OCI-LY3 (cell line): ENCODE results near the gene TACC2.

ENCODE experiments used
- H2AFZ ChIP-seq: fragments of 200-600, 300-600 bp; shearing (Covaris generic); 2 replicates; pipeline ENCODE4 v1.6.0; 2014; ENCODE audit warnings: antibody characterized with exemption, low read depth, low read length
- H3K27ac ChIP-seq: fragments of 200-600, 300-600 bp; sonication (generic); 2 replicates; pipeline ENCODE4 v1.5.1; 2014; ENCODE audit warnings: mild to moderate bottlenecking, low read length, moderate library complexity, mixed read lengths
- H3K27me3 ChIP-seq: fragments of 200-600, 300-600 bp; sonication (generic); 2 replicates; pipeline ENCODE4 v1.6.1; 2014; ENCODE audit warnings: low read depth, low read length, mixed read lengths
- H3K36me3 ChIP-seq: fragments of 200-600, 300-600 bp; sonication (generic); replicated peaks from 2 replicates; pipeline ENCODE3; 2014; ENCODE audit warnings: low read depth, low read length, mixed read lengths
- H3K4me1 ChIP-seq: fragments of 300-600, 200-600 bp; sonication (generic); 2 replicates; pipeline ENCODE4 v1.6.1; 2014; ENCODE audit warnings: low read length, mixed read lengths
- H3K4me2 ChIP-seq: fragments of 200-600, 300-600 bp; sonication (generic); 2 replicates; pipeline ENCODE4 v1.6.1; 2014; ENCODE audit warnings: low read length, mixed read lengths
- H3K4me3 ChIP-seq: fragments of 300-600, 200-600 bp; sonication (generic); 2 replicates; pipeline ENCODE4 v1.5.1; 2014; ENCODE audit warnings: antibody characterized with exemption, mild to moderate bottlenecking, low read length, moderate library complexity
- H3K79me2 ChIP-seq: fragments of 300-600, 200-600 bp; shearing (Covaris generic); 2 replicates; pipeline ENCODE4 v1.6.1; 2014; ENCODE audit warnings: mild to moderate bottlenecking, low read length, mixed read lengths
- H3K9ac ChIP-seq: fragments of 300-600, 200-600 bp; shearing (Covaris generic); 2 replicates; pipeline ENCODE4 v1.6.0; 2014; ENCODE audit warnings: mild to moderate bottlenecking, low read length, moderate library complexity
- H3K9me3 ChIP-seq: fragments of 200-600, 300-600 bp; shearing (Covaris generic); 2 replicates; pipeline ENCODE4 v1.6.1; 2014; ENCODE audit warnings: low read length, mixed read lengths; ENCODE audit not compliant: insufficient read depth
- H4K20me1 ChIP-seq: fragments of 200-600, 300-600 bp; sonication (generic); 2 replicates; pipeline ENCODE4 v1.6.1; 2016; ENCODE audit warnings: low read length, mixed read lengths; ENCODE audit not compliant: insufficient read depth
- EZH2phosphoT487 ChIP-seq: fragments of 200-600 bp; shearing (Covaris generic); IDR thresholded peaks from 2 replicates; pipeline ENCODE4 v1.6.1; 2018; ENCODE audit warnings: antibody characterized with exemption, mixed run types, low read depth
- TF ChIP-seq, protein P1 (sequence below): fragments of 200-600, 300-600 bp; sonication (generic); IDR thresholded peaks from 2 replicates; pipeline ENCODE4 v1.5.1; 2014; ENCODE audit warnings: antibody characterized with exemption, low read length, low read depth

Gene TACC2

DNA sequence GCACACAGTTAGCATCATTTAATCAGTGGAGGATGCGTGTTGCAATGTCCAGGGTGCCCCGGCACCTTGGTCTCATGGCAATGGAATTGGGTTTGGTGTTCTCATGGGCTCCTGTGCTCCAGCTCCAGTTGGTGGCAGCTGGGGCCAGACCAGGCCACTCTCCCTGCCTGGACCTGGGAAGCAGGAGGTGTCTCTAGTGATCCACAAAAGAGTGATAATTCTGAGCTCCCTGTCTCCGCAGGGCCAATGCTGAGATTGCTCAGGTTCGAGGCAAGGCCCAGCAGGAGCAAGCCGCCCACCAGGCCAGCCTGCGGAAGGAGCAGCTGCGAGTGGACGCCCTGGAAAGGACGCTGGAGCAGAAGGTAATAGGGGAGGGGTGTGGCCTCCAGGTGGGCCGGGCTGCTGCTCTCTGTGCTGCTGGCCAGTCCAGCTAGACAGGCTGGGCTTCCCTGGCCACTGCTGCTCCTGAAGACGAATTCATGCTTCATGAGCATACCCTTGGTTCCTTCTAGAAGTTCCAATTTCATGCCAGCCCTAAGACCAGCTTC, 260.4 kb downstream of the TACC2 start:
- no peaks in the 10 kb centered on the region for H3K36me3 ChIP-seq
- no peaks in the 10 kb centered on the region for H3K4me1 ChIP-seq
- TF ChIP-seq EZH2phosphoT487 = no peak
- TF ChIP-seq, protein P1, sequence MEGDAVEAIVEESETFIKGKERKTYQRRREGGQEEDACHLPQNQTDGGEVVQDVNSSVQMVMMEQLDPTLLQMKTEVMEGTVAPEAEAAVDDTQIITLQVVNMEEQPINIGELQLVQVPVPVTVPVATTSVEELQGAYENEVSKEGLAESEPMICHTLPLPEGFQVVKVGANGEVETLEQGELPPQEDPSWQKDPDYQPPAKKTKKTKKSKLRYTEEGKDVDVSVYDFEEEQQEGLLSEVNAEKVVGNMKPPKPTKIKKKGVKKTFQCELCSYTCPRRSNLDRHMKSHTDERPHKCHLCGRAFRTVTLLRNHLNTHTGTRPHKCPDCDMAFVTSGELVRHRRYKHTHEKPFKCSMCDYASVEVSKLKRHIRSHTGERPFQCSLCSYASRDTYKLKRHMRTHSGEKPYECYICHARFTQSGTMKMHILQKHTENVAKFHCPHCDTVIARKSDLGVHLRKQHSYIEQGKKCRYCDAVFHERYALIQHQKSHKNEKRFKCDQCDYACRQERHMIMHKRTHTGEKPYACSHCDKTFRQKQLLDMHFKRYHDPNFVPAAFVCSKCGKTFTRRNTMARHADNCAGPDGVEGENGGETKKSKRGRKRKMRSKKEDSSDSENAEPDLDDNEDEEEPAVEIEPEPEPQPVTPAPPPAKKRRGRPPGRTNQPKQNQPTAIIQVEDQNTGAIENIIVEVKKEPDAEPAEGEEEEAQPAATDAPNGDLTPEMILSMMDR = no peak
- H2AFZ ChIP-seq = no peak overlapping the region
- no peaks in the 10 kb centered on the region for H3K79me2 ChIP-seq
- H3K4me3 ChIP-seq = no peak overlapping the region
- H3K4me2 ChIP-seq = no peak overlapping the region
- no peaks in the 10 kb centered on the region for H4K20me1 ChIP-seq
- peaks cover 6% of the 10 kb centered on the region; the same call in 1 of the 2 replicates for H3K27me3 ChIP-seq
- H3K27ac ChIP-seq = no peak overlapping the region
- H3K9me3 ChIP-seq = no peaks in the 10 kb centered on the region
- no peak overlapping the region for H3K9ac ChIP-seq

DNA sequence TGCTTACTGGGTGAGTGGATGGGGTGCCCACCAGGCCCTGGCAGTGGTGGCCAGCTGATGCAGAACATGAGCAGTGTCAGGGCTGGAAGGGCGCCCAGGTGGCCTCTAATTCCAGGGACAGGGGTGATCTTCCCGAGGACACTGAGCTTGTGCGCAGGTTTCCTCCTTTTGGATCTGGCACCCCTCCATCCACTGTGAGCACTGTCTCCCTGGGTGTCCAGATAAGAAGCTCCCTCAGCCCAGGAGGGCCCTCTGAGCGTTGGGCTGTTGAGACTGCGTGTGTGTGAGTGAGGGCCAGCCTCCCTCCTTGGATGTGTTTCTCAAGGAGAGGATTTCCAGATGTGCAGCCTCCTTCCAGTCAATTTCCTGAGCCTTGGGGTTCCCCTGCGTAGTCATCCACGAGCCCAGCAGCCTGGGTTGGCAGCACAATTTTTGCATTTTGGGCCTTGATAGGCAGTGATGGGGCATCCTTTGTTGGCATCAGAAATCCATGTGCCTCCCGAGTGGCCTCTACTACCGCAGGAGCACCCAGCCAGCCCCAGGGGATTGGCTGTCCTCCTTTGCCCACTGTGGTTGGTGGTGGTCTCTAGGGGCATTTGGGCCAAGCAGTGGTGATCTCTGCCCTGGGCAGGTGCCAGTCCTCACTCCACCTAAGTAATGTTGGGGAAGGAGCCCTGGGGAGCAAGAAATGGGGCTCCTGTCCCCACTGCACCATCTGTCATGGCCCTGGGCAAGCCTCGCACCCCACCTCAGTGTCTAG, 261.2 kb downstream of the TACC2 start:
- no peak overlapping the region for H3K9ac ChIP-seq
- no peaks in the 10 kb centered on the region for H3K4me1 ChIP-seq
- no peak overlapping the region for H3K27ac ChIP-seq
- H3K4me3 ChIP-seq = no peak overlapping the region
- H3K27me3 ChIP-seq = peaks cover 5% of the 10 kb centered on the region; the same call in 1 of the 2 replicates
- H3K4me2 ChIP-seq = no peak overlapping the region
- H3K9me3 ChIP-seq = no peaks in the 10 kb centered on the region
- no peak for TF ChIP-seq EZH2phosphoT487
- TF ChIP-seq, protein P1 = no peak
- no peaks in the 10 kb centered on the region for H3K79me2 ChIP-seq
- no peak overlapping the region for H2AFZ ChIP-seq
- H4K20me1 ChIP-seq = no peaks in the 10 kb centered on the region
- H3K36me3 ChIP-seq = no peaks in the 10 kb centered on the region

DNA sequence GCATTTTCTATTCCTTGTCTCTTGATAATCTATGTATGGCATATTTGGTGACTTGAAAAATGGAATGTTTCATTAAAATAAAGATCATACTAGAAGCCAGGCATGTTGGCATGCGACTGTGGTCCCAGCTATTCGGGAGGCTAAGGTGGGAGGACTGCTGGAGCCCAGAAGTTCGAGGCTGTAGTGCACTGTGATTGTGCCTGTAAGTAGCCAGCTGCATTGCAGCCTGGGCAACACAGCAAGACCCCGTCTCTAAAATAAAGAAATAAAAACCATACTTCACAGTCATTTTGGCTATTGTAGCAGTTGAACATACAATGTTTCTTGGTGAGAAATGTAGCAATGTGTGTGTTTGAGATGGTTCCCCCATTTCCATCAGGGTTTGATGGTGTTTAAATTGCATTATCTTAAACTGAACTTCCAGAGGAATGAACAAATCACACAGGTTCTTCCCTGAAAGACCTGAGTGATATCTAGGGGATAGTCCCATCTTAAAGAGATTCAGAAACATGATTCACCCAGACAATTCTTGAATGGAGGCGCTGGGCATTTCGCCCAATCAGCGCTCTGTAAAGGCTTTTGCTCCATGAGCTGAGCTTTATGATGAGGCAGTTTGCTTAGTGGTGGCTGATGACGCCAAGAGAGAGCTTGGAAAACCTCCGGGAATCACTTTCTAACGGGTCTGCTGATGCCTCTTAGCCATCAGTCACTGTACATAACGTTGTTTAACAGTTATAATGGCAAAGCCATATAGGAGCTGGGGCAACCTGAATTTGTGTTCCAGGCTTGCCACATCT, 262.7 kb downstream of the TACC2 start:
- Histone ChIP-seq H3K4me1 (no peaks in the 10 kb centered on the region), H3K4me3 (no peak overlapping the region), H3K79me2 (no peaks in the 10 kb centered on the region), H3K36me3 (no peaks in the 10 kb centered on the region), H3K9ac (no peak overlapping the region), H3K27ac (no peak overlapping the region), H3K9me3 (no peaks in the 10 kb centered on the region), H3K27me3 (peaks cover 2% of the 10 kb centered on the region; the same call in 1 of the 2 replicates), H3K4me2 (no peak overlapping the region), H4K20me1 (no peaks in the 10 kb centered on the region), H2AFZ (no peak overlapping the region)
- no peak for TF ChIP-seq EZH2phosphoT487
- TF ChIP-seq, protein P1 = no peak

DNA sequence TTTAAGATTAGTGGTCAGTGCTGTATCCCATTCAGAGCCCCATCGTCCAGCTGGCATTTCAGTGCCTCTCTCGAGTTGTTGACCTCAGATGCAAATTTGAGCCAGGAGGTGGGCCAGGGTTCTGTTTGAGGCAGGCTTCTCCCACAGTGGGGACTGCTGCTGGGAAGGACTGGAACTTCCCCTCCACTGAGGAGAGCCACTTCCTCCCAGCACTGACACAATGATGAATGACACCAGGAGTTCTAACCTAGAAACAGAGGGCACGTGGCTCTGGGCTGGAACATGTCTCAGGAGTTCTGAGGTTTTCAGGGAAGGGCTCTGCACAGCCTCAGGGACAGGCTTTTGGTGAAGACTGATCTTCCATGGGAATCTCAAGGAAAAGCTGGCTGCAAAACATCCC, 263.8 kb downstream of the TACC2 start:
- Histone ChIP-seq H3K27ac (no peak overlapping the region), H4K20me1 (no peaks in the 10 kb centered on the region), H3K9me3 (no peaks in the 10 kb centered on the region), H3K27me3 (peaks cover 2% of the 10 kb centered on the region; the same call in 1 of the 2 replicates), H3K4me3 (no peak overlapping the region), H2AFZ (no peak overlapping the region), H3K9ac (no peak overlapping the region), H3K79me2 (no peaks in the 10 kb centered on the region), H3K4me2 (no peak overlapping the region), H3K36me3 (no peaks in the 10 kb centered on the region), H3K4me1 (no peaks in the 10 kb centered on the region)
- TF ChIP-seq EZH2phosphoT487 = no peak
- TF ChIP-seq, protein P1 = no peak
